Suprapubic skin (tissue), 4 donors: ENCODE results near the gene CTDNEP1. TPM values are rescaled to one million over a fixed set of nuclear protein-coding genes. Genes with fewer than 3 reads are reported as not detected.

Source experiments
- DNase-seq, 2 donors: peaks; one replicate each; pipeline ENCODE4 v3.0.0-alpha.2; 2019; ENCODE audit warnings: low spot score in 2 of 2
- H3K27ac ChIP-seq: fragments of 200-600 bp; sonication (generic); one replicate; pipeline ENCODE4 v1.5.1; 2019
- H3K27me3 ChIP-seq: fragments of 200-600 bp; sonication (generic); one replicate; pipeline ENCODE4 v1.5.1; 2019
- H3K36me3 ChIP-seq: fragments of 200-600 bp; sonication (generic); one replicate; pipeline ENCODE4 v1.5.1; 2019
- H3K4me1 ChIP-seq: fragments of 200-600 bp; sonication (generic); one replicate; pipeline ENCODE4 v1.5.1; 2019
- H3K4me3 ChIP-seq: fragments of 200-600 bp; sonication (generic); one replicate; pipeline ENCODE4 v1.5.1; 2019; ENCODE audit warnings: mild to moderate bottlenecking
- H3K9me3 ChIP-seq: fragments of 200-600 bp; sonication (generic); one replicate; pipeline ENCODE4 v1.5.1; 2019
- EP300 ChIP-seq: sonication (generic); formaldehyde crosslinking; IDR thresholded peaks from one replicate; pipeline ENCODE4 v1.6.1; 2017; ENCODE audit warnings: antibody characterized with exemption
- POLR2A ChIP-seq, 2 donors: fragments of 450-650 bp; IDR thresholded peaks; one replicate each; pipeline ENCODE4 v1.6.1; 2017; ENCODE audit warnings: antibody characterized with exemption in 2 of 2, mild to moderate bottlenecking in 2 of 2, moderate library complexity in 2 of 2
- POLR2AphosphoS5 ChIP-seq, 3 donors: sonication (generic); formaldehyde crosslinking; IDR thresholded peaks; one replicate each; pipeline ENCODE4 v1.6.1; 2017; ENCODE audit warnings: antibody characterized with exemption in 3 of 3
- WGBS: methylation state at CpG from one replicate; pipeline ENCODE4 v1.1.5; 2018; 5-methylcytosine and 5-hydroxymethylcytosine counted together
- total RNA-seq, 4 donors: library from RNA; depleted of rRNA; stranded (reverse); fragments of >200 nt; gene quantifications; one replicate each; pipeline ENCODE4 v1.1.0, GENCODE V29; 2016
- TF ChIP-seq, protein P1 (sequence below), 2 donors: fragments of 200-600 bp in 1 of 2; fragments of 450-650 bp in 1 of 2; sonication (generic) in 1 of 2; IDR thresholded peaks; one replicate each; pipeline ENCODE4 v1.5.1; 2016 to 2019; ENCODE audit warnings: antibody characterized with exemption in 2 of 2, mild to moderate bottlenecking in 1 of 2, moderate library complexity in 1 of 2

The CTDNEP1 gene
- total RNA-seq, 4 donors from 2014 or later, result 54.7 to 80.6 (median 72.1) TPM

DNA sequence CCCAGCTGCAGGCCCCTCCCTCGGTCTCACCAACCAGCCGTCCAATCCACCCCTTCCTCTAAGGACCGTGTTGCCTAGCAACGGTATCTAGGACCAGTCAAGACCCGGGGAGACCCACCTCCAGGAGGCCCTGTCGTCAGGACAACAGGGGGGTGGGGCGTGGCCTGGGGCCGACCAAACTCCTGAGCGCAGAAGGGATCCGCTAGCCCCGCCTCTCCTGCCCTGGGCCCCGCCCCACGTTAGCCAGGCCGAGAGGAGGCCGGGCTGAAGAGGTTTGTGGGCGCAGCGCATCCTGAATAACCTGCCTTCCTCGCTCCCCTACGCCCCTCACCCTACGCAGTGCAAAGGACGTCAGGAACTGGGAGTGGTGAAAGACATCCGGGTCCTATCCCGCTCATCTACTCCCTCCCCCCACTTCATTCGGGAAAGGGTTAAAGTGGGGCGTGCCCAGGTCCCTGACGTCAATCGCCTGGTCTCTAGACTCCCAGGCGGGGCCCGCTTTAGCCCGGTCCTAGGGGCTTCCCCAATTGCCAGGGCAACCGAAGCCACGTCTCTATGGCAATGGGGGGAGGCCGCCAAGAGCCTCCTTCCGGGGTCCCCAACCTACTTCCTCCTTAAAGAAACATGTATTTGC, 46.6 kb downstream of the CTDNEP1 start:
- peak; percentile 93 to 94 for DNase-seq
- peak overlapping the region; percentile 49 for H3K4me3 ChIP-seq
- H3K4me1 ChIP-seq, result peaks cover 14% of the 10 kb centered on the region
- peak in 1 of 3 donors; percentile 45 for TF ChIP-seq POLR2AphosphoS5 (IDR thresholded peaks at IDR 0.05)
- no peak for TF ChIP-seq EP300
- H3K27ac ChIP-seq, result no peak overlapping the region
- H3K36me3 ChIP-seq, result peaks cover 16% of the 10 kb centered on the region
- WGBS, result 3% methylated on average over 29 of the region's 34 CpGs
- no peaks in the 10 kb centered on the region for H3K27me3 ChIP-seq
- no peaks in the 10 kb centered on the region for H3K9me3 ChIP-seq

DNA sequence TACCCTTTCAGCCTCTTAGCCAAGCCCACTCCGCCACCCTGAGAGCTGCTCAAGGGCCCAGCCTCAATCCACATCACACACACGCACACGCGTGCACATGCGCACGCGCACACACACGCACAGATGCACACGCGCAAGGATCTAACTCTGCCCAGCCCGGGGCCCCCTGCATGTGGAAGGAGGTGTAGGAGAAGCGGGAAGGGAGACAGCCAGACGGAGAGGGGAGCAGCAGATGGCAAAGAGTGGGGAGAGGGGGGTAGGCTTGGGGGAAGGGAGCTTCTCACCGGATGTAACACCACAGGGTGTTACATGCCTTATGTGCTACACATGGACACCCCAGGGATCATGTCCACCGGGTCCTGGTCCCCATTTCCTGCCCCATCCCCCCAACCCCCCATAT, 47.2 kb downstream of the CTDNEP1 start:
- WGBS, result 65% methylated on average over 15 of the region's 15 CpGs

DNA sequence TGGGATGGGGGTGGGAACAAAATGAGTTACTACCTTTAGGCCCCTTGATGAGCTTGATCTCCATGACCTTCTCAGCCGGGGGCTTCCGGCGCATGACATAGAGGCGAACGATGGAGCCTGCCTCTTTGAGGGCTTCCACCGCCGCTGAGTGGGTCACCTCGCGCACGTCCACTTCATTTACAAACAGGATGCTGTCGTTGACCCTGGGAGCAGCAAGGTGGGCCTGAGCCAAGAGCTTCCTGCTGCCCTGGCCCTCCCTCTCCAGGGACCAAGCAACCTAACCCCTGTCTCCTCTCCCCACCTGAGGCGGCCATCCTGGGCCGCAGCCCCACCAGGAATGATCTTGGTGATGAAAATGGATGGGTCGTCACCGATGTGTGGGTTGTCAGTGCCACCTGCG, 48.1 kb downstream of the CTDNEP1 start:
- Histone ChIP-seq H3K36me3 (peaks cover 16% of the 10 kb centered on the region), H3K27me3 (no peaks in the 10 kb centered on the region), H3K4me3 (no peak overlapping the region), H3K4me1 (peaks cover 14% of the 10 kb centered on the region), H3K9me3 (no peaks in the 10 kb centered on the region), H3K27ac (no peak overlapping the region)
- WGBS, result 95% methylated on average over 14 of the region's 16 CpGs
- peak in 1 of 2 donors; percentile 61 for DNase-seq
- TF ChIP-seq, protein P1, sequence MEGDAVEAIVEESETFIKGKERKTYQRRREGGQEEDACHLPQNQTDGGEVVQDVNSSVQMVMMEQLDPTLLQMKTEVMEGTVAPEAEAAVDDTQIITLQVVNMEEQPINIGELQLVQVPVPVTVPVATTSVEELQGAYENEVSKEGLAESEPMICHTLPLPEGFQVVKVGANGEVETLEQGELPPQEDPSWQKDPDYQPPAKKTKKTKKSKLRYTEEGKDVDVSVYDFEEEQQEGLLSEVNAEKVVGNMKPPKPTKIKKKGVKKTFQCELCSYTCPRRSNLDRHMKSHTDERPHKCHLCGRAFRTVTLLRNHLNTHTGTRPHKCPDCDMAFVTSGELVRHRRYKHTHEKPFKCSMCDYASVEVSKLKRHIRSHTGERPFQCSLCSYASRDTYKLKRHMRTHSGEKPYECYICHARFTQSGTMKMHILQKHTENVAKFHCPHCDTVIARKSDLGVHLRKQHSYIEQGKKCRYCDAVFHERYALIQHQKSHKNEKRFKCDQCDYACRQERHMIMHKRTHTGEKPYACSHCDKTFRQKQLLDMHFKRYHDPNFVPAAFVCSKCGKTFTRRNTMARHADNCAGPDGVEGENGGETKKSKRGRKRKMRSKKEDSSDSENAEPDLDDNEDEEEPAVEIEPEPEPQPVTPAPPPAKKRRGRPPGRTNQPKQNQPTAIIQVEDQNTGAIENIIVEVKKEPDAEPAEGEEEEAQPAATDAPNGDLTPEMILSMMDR (IDR thresholded peaks at IDR 0.05), result no peak
- TF ChIP-seq POLR2AphosphoS5 (IDR thresholded peaks at IDR 0.05) (no peak), EP300 (no peak), POLR2A (IDR thresholded peaks at IDR 0.05) (no peak)

More for the DNA sequence above, 47.2 kb downstream of the CTDNEP1 start:
- no peaks in the 10 kb centered on the region for H3K27me3 ChIP-seq
- H3K36me3 ChIP-seq, result peaks cover 16% of the 10 kb centered on the region
- peak in 1 of 2 donors; percentile 59 for DNase-seq
- no peaks in the 10 kb centered on the region for H3K9me3 ChIP-seq
- peaks cover 14% of the 10 kb centered on the region for H3K4me1 ChIP-seq
- peak overlapping the region; percentile 49 for H3K4me3 ChIP-seq
- H3K27ac ChIP-seq, result no peak overlapping the region
- TF ChIP-seq, protein P1 (IDR thresholded peaks at IDR 0.05), result no peak
- TF ChIP-seq POLR2A (IDR thresholded peaks at IDR 0.05) (no peak), POLR2AphosphoS5 (IDR thresholded peaks at IDR 0.05) (no peak), EP300 (no peak)

DNA sequence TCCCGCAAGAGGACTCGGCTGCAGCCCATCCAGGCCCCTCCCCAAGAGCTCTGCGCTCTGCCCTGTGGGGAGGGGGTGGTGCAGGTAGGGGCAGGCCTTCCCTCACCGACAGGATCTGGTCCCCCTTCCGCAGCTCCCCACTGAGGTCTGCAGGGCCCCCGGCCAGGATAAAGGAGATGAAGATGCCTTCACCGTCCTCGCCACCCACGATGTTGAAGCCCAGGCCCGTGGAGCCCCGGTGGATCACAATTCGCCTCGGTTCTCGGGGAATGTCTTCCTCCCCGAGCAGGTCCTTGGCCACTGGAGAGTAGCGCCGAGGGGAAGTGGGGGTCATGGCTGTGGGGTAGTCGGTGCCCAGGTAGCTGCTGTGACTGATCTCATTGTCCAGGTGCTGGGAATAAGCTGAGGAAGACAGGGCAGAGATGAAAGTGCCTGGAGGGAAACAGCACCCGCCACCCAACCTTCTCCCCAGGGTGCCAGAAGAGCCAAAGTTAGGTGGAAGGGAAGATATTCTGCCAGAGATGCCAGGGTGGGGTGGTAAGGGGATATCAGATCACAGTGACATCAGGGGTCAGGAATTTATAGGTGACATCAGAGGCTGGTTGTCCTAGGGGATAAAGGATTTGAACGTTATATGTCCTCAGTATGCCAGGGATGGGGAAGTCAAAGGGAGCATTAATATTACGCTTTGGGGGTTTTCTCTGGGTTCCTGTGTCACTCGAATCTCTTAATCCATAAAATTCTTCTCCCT, 54.7 kb downstream of the CTDNEP1 start:
- no peak overlapping the region for H3K27ac ChIP-seq
- peaks cover 38% of the 10 kb centered on the region for H3K36me3 ChIP-seq
- no peak overlapping the region for H3K4me3 ChIP-seq
- no peaks in the 10 kb centered on the region for H3K4me1 ChIP-seq
- no peaks in the 10 kb centered on the region for H3K27me3 ChIP-seq
- 93% methylated on average over 22 of the region's 22 CpGs for WGBS
- no peak for TF ChIP-seq POLR2AphosphoS5 (IDR thresholded peaks at IDR 0.05)
- no peak for TF ChIP-seq POLR2A (IDR thresholded peaks at IDR 0.05)
- TF ChIP-seq EP300, result no peak
- TF ChIP-seq, protein P1 (IDR thresholded peaks at IDR 0.05), result no peak
- no peaks in the 10 kb centered on the region for H3K9me3 ChIP-seq
- DNase-seq, result peak in 1 of 2 donors; percentile 53

DNA sequence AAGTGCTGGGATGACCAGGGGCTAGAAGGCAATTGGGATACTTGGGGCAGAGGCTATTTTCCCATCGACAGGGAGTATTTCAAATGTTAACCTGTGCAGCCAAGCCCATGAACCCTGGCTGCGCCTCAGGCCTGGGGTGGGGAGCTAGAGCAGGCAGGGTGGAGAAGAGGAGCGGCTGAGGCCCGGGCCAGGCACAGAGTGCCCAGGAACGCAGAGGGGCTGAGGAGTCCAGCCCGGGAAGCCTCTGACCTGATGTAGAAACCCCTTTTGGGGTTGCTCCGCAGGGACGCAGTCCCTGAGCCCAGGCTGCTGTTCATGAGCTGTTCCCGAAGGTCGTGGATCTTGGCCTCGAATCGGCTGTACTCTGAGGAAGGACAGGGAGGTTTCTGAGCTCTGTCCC, 55.6 kb downstream of the CTDNEP1 start:
- no peaks in the 10 kb centered on the region for H3K9me3 ChIP-seq
- TF ChIP-seq EP300 (no peak), POLR2AphosphoS5 (IDR thresholded peaks at IDR 0.05) (no peak), POLR2A (IDR thresholded peaks at IDR 0.05) (no peak)
- TF ChIP-seq, protein P1 (IDR thresholded peaks at IDR 0.05), result no peak

More for the DNA sequence above, 55.6 kb downstream of the CTDNEP1 start:
- no peak for DNase-seq
- Histone ChIP-seq H3K27me3 (no peaks in the 10 kb centered on the region), H3K4me3 (no peak overlapping the region), H3K4me1 (no peaks in the 10 kb centered on the region), H3K27ac (no peak overlapping the region), H3K36me3 (peaks cover 38% of the 10 kb centered on the region)
- WGBS, result 94% methylated on average over 12 of the region's 12 CpGs

Other genes with a start within 250 kb of the CTDNEP1 start
- gene RNASEK, start 239.1 kb downstream of the CTDNEP1 start, total RNA-seq, result 100 to 1,000 TPM in 3 of 4 donors, 10 to 100 TPM in 1; 82.2 to 235 (median 219) TPM
- 1 to 10 TPM; 1.6 to 3.1 (median 1.8) TPM for gene BCL6B, start 228.7 kb downstream of the CTDNEP1 start, total RNA-seq
- 1 to 10 TPM; 1.5 to 4.9 (median 3.7) TPM for gene SLC16A13, start 215.7 kb downstream of the CTDNEP1 start, total RNA-seq
- 10 to 100 TPM in 1 of 4 donors, 1 to 10 TPM in 2, under 1 TPM in 1; 0.26 to 10.8 (median 5.5) TPM for gene SLC16A11, start 207.6 kb downstream of the CTDNEP1 start, total RNA-seq
- 1 to 10 TPM; 1.6 to 3.3 (median 1.7) TPM for gene CLEC10A, start 171.5 kb downstream of the CTDNEP1 start, total RNA-seq
- gene ASGR2, start 136.9 kb downstream of the CTDNEP1 start, total RNA-seq, result 10 to 100 TPM in 1 of 4 donors, 1 to 10 TPM in 3; 3.4 to 11.8 (median 6.8) TPM
- gene ASGR1, start 72.4 kb downstream of the CTDNEP1 start, total RNA-seq, result 1 to 10 TPM; 1.3 to 2.3 (median 2.0) TPM
- gene DLG4, start 31.9 kb downstream of the CTDNEP1 start, total RNA-seq, result 10 to 100 TPM in 1 of 4 donors, 1 to 10 TPM in 3; 2.9 to 12.7 (median 3.2) TPM
- 1,000 to 10,000 TPM in 1 of 4 donors, 100 to 1,000 TPM in 3; 565 to 1,687 (median 703) TPM for gene ACADVL, start 31.8 kb downstream of the CTDNEP1 start, total RNA-seq
- gene DVL2, start 17.2 kb downstream of the CTDNEP1 start, total RNA-seq, result 10 to 100 TPM; 53.2 to 78.1 (median 55.5) TPM
- 10 to 100 TPM; 19.0 to 35.0 (median 29.1) TPM for gene PHF23, start 12.3 kb downstream of the CTDNEP1 start, total RNA-seq
- 100 to 1,000 TPM; 446 to 840 (median 533) TPM for gene GABARAP, start 9.3 kb downstream of the CTDNEP1 start, total RNA-seq
- gene ELP5, start 481 bp upstream of the CTDNEP1 start, total RNA-seq, result 10 to 100 TPM; 13.6 to 29.7 (median 20.3) TPM
- gene CLDN7, start 10.7 kb upstream of the CTDNEP1 start, total RNA-seq, result 10 to 100 TPM in 2 of 4 donors, 1 to 10 TPM in 2; 7.7 to 14.5 (median 11.0) TPM
- gene SLC2A4, start 30.0 kb upstream of the CTDNEP1 start, total RNA-seq, result 10 to 100 TPM in 2 of 4 donors, 1 to 10 TPM in 2; 2.4 to 19.4 (median 10.8) TPM
- gene YBX2, start 42.9 kb upstream of the CTDNEP1 start, total RNA-seq, result 1 to 10 TPM; 1.9 to 9.7 (median 4.0) TPM
- gene EIF5A, start 55.9 kb upstream of the CTDNEP1 start, total RNA-seq, result 100 to 1,000 TPM; 172 to 314 (median 239) TPM
- gene GPS2, start 63.6 kb upstream of the CTDNEP1 start, total RNA-seq, result 100 to 1,000 TPM in 1 of 4 donors, 10 to 100 TPM in 3; 77.4 to 123 (median 87.0) TPM
- gene NEURL4, start 77.6 kb upstream of the CTDNEP1 start, total RNA-seq, result 10 to 100 TPM; 11.7 to 51.3 (median 20.6) TPM
- gene ACAP1, start 84.8 kb upstream of the CTDNEP1 start, total RNA-seq, result 10 to 100 TPM in 1 of 4 donors, 1 to 10 TPM in 2, under 1 TPM in 1; 0.70 to 12.4 (median 4.5) TPM
- gene KCTD11, start 100.4 kb upstream of the CTDNEP1 start, total RNA-seq, result 10 to 100 TPM in 3 of 4 donors, 1 to 10 TPM in 1; 9.1 to 50.1 (median 32.4) TPM
- under 1 TPM in 1 of 4 donors, not detected in 3; 0.44 TPM for gene TMEM95, start 103.4 kb upstream of the CTDNEP1 start, total RNA-seq
- gene TNK1, start 129.4 kb upstream of the CTDNEP1 start, total RNA-seq, result 10 to 100 TPM; 15.3 to 42.9 (median 20.7) TPM
- gene PLSCR3, start 142.8 kb upstream of the CTDNEP1 start, total RNA-seq, result 10 to 100 TPM; 21.6 to 55.3 (median 40.7) TPM
- 100 to 1,000 TPM in 2 of 4 donors, 10 to 100 TPM in 2; 53.5 to 128 (median 89.6) TPM for gene TMEM256, start 152.4 kb upstream of the CTDNEP1 start, total RNA-seq
- 10 to 100 TPM in 1 of 4 donors, 1 to 10 TPM in 3; 5.9 to 17.9 (median 8.1) TPM for gene NLGN2, start 156.1 kb upstream of the CTDNEP1 start, total RNA-seq
- gene SPEM1, start 168.6 kb upstream of the CTDNEP1 start, total RNA-seq, result not detected
- not detected for gene SPEM2, start 173.9 kb upstream of the CTDNEP1 start, total RNA-seq
- gene SPEM3, start 177.1 kb upstream of the CTDNEP1 start, total RNA-seq, result not detected
- gene TMEM102, start 183.7 kb upstream of the CTDNEP1 start, total RNA-seq, result 10 to 100 TPM; 18.7 to 24.5 (median 19.5) TPM
- gene FGF11, start 187.8 kb upstream of the CTDNEP1 start, total RNA-seq, result 10 to 100 TPM; 10.3 to 28.5 (median 12.5) TPM
- 10 to 100 TPM in 2 of 4 donors, 1 to 10 TPM in 2; 7.3 to 11.3 (median 9.7) TPM for gene CHRNB1, start 193.3 kb upstream of the CTDNEP1 start, total RNA-seq
- 10 to 100 TPM; 36.1 to 65.7 (median 45.3) TPM for gene ZBTB4, start 227.9 kb upstream of the CTDNEP1 start, total RNA-seq
- gene SLC35G6, start 229.7 kb upstream of the CTDNEP1 start, total RNA-seq, result not detected
- gene POLR2A, start 232.6 kb upstream of the CTDNEP1 start, total RNA-seq, result 100 to 1,000 TPM; 104 to 194 (median 140) TPM